ENCODE results near the gene EPN2.

- TF ChIP-seq CTCF (IDR thresholded peaks at IDR 0.05; ENCODE audit: poor library complexity) (no peak), EZH2 (IDR thresholded peaks at IDR 0.05; ENCODE audit: borderline replicate concordance) (no peak)
These were observed 100.0 kb downstream of the EPN2 start for GRCh38 chr17:19336938-19337711.

All from hepatocyte (in vitro differentiated cells).